ENCODE results near the gene PYGM.
"Not testable (repeated sequence)": the region's sequence is repeated elsewhere in the genome, so short reads cannot be mapped to it uniquely, and the experiment has no call there.

Gene PYGM

GRCh38 chr11:64710418-64711137, 49.2 kb downstream of the PYGM start:
- Histone ChIP-seq H3K4me3 (replicated peaks; ENCODE audit: insufficient read depth, low read length) (no peak overlapping the region), H3K27ac (replicated peaks) (no peak overlapping the region), H3K27me3 (ENCODE audit: insufficient read depth, poor library complexity, severe bottlenecking) (peaks cover 34% of the 10 kb centered on the region)
- no peak for DNase-seq (ENCODE audit: low read depth in 1 of 2, low spot score in 1 of 2)
- no peak for TF ChIP-seq SPI1 (IDR thresholded peaks at IDR 0.05; ENCODE audit: borderline replicate concordance, low read depth)
- TF ChIP-seq REST (IDR thresholded peaks at IDR 0.05; ENCODE audit: insufficient replicate concordance, low read depth): no peak
- TF ChIP-seq CTCF (IDR thresholded peaks at IDR 0.05; ENCODE audit: insufficient read depth, low read length): no peak
- no peak for TF ChIP-seq POLR2AphosphoS5 (IDR thresholded peaks at IDR 0.05; ENCODE audit: low read depth)

GRCh38 chr11:64705501-64705900, 54.3 kb downstream of the PYGM start:
- DNase-seq (ENCODE audit: low read depth in 1 of 2, low spot score in 1 of 2): no peak
- Histone ChIP-seq H3K27me3 (ENCODE audit: insufficient read depth, poor library complexity, severe bottlenecking) (peaks cover 2% of the 10 kb centered on the region), H3K27ac (replicated peaks) (no peak overlapping the region), H3K4me3 (replicated peaks; ENCODE audit: insufficient read depth, low read length) (no peak overlapping the region)
- TF ChIP-seq GABPA (IDR thresholded peaks at IDR 0.05; ENCODE audit: low read depth) (no peak), CTCF (IDR thresholded peaks at IDR 0.05; ENCODE audit: insufficient read depth, low read length) (no peak), REST (IDR thresholded peaks at IDR 0.05; ENCODE audit: insufficient replicate concordance, low read depth) (no peak), SPI1 (IDR thresholded peaks at IDR 0.05; ENCODE audit: borderline replicate concordance, low read depth) (no peak), POLR2AphosphoS5 (IDR thresholded peaks at IDR 0.05; ENCODE audit: low read depth) (no peak)

GRCh38 chr11:64703048-64703447, 56.7 kb downstream of the PYGM start:
- no peaks in the 10 kb centered on the region for H3K27me3 ChIP-seq (ENCODE audit: insufficient read depth, poor library complexity, severe bottlenecking)
- H3K4me3 ChIP-seq (replicated peaks; ENCODE audit: insufficient read depth, low read length): no peak overlapping the region
- no peak for TF ChIP-seq REST (IDR thresholded peaks at IDR 0.05; ENCODE audit: insufficient replicate concordance, low read depth)
- TF ChIP-seq CTCF (IDR thresholded peaks at IDR 0.05; ENCODE audit: insufficient read depth, low read length): no peak
- TF ChIP-seq GABPA (IDR thresholded peaks at IDR 0.05; ENCODE audit: low read depth): no peak
- no peak for TF ChIP-seq SPI1 (IDR thresholded peaks at IDR 0.05; ENCODE audit: borderline replicate concordance, low read depth)
- no peak for TF ChIP-seq POLR2AphosphoS5 (IDR thresholded peaks at IDR 0.05; ENCODE audit: low read depth)
- no peak overlapping the region for H3K27ac ChIP-seq (replicated peaks)
- no peak for DNase-seq (ENCODE audit: low read depth in 1 of 2, low spot score in 1 of 2)

- H3K4me3 ChIP-seq (replicated peaks; ENCODE audit: insufficient read depth, low read length); H3K27me3 ChIP-seq (ENCODE audit: insufficient read depth, poor library complexity, severe bottlenecking); DNase-seq (ENCODE audit: low read depth in 1 of 2, low spot score in 1 of 2); H3K27ac ChIP-seq (replicated peaks): not testable (repeated sequence)
Observed at GRCh38 chr11:64701956-64702355, 57.8 kb downstream of the PYGM start.

All from HL-60 (cell line).